Germinal center (tissue), 1 donor: ENCODE measurements around the gene WSB1.
A peak's percentile ranks its signal among the peaks of the same experiment; 100 is the strongest.

Experiments used
- DNase-seq: peaks from one replicate; pipeline ENCODE4 v3.0.0; 2012; ENCODE audit warnings: mixed read lengths, low spot score

The WSB1 gene

DNA sequence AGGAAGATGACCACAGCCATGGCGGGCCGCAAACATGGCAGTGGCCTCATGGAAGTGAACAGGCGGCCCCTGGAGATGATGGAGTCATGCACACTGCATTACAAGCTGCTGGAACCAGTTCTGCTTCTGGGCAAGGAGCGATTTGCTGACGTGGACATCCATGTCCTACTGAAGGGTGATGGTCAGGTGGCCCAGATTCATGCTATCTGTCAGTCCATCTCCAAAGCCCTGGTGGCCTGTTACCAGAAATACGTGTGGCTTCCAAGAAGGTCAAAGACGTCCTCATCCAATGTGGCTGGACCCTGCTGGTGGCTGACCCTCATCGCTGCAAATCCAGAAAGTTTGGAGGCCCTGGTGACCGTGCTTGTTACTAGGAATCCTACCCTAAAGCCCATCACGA lies 13.4 kb upstream of the WSB1 start:
- DNase-seq = no peak

DNA sequence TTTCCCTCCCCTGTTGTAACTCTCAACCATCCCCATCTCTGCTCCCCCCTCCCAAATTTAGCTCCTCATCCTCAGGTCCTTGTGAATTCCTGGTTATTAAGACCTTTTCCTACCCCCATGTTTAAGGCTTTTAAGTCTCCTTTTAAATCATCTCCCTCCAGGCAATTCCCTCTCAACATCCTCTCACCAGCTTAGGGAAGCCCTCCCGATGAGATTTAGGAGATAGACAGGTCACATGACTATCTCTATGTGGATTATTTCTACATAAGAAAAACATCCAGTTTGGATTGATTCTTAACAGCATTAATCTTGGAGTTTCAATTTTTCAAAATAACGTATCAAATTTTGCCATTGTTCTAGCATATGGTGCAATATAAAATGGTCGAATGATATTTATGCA lies 12.5 kb upstream of the WSB1 start:
- no peak for DNase-seq

DNA sequence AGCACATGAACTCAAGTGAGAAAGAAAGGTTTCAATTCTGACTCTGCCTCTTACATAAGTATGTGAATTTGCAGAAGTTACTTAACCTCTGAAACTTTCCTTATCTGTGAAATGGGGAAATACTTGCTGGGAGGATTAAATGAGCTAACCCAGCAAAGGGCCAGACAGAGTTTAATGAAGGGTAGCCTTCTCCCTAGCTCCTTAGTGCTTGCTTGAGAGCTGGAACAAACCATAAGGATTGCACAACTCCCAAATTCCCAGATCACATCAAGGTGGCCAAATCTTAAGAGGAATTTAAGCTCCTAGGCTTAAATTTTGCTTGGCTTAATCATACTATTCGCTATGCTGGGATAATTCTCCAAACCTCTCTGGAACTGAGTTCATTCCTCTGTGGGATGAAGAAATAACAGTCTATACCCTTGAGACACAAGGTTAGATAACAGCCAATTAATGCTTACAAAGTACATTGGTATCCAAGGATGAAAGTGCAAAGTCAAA lies 11.8 kb upstream of the WSB1 start:
- peak; percentile 25 for DNase-seq

DNA sequence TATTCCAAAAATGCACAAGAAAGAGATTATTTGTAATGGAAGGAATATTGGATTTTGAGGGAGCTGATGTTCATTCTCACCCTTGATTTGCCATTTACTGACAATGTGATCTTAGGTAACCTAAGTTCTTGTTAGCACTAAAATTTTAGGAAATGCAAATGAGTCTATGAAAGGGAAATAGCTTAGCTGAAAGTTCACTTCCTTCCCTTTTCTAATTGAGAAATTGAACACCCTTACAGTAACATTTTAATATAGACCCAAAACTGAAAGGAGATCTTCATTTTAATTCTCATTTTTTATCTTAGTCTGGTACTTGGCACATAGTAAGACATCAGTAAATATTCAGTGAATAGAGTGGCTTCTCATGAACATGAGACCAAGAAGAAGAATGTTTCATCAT lies 10.9 kb upstream of the WSB1 start:
- DNase-seq = peak; percentile 32

DNA sequence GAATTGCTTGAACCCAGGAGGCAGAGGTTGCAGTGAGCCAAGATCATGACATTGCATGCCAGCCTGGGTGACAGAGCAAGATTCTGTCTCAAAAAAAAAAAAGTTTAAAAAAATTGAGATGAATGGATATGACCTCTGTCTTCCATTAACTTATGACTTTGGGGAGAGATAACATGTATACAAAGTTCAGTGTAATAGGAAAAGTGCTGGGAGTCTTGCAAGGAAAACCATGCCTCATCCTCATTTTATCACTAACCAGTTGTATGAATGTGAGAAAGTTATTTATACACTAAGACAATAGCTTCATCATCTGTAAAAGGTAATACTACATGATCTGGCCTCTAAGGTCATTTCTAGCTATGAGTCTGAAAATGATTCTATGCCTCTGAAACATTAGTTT lies 10.2 kb upstream of the WSB1 start:
- no peak for DNase-seq

DNA sequence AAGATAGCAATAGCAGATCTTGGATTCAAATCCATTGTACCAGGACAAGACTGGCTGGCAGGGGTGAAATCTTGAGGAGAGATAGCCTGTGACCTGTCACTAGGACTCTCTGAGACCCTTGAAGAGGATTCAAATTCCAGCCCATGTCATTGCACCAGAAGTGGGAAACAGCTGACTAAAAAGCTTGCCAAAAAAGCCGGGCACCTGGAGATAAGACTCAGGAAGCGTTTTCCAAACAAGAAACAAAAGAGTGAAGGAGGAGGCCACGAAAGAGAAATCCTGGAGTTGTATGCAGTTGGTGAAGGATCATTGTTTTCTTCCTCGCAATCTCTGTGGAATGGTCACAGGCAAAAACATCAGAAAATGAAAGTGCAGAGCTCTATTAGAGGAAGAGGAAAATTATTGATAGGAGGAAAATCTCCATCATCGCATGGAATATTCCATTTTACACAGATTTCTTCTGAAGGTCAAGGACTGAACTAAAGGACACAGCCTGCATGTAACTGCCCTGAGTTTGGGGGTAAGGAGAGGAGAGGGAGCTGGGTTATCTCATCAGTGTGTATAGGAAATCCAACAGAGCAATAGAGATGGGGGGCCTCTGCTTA lies 9.0 kb upstream of the WSB1 start:
- DNase-seq = no peak

DNA sequence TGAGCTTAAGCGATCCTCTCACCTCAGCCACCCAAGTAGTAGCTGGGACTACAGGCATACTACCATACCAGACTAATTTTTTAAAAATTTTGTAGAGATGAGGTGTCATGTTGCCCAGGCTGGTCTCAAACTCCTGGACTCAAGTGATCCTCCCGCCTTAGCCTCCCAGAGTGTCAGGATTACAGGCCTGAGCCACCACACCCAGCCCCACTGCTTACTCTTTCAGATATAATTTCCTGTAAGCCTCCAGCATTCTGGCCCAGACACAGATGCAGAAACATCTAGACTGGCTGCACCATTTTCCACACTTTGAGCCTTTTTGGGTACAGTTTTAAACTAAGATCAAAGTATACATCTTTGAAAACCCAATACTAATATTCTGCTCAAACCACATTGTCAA lies 8.4 kb upstream of the WSB1 start:
- DNase-seq = no peak

DNA sequence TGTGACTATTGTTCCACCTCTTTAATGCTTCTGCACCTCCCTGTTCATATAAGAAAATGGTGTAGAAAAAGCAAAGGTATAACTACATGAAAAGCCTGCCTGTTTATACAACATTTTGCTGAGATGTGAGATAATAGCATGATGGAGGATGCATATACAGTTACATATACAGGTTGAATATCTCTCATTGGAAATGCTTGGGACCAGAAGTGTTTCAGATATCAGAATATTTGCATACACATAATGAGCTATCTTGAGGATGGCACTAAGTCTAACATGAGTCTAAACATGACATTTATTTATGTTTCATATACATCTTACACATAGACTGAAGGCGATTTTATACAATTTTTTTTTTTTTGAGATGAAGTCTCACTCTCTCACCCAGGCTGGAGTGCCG lies 5.7 kb upstream of the WSB1 start:
- DNase-seq = no peak

DNA sequence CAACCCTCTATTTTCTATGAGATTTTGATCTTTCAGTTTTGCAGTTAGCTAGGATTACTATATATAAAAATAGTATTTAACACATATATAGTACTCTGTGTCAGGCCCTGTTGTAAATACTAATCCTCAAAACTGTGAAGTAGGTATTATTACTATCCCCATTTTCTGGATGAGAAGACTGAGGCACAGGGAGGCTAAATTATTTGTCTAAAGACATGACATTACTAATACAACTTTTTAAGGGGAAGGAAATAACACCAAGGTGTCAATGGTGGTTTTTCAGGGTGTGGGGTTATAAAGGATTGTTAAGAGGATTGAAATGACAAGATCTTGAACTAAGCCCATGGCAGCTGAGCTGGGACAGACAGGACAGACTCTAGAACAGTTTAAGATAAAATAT lies 4.1 kb upstream of the WSB1 start:
- no peak for DNase-seq

DNA sequence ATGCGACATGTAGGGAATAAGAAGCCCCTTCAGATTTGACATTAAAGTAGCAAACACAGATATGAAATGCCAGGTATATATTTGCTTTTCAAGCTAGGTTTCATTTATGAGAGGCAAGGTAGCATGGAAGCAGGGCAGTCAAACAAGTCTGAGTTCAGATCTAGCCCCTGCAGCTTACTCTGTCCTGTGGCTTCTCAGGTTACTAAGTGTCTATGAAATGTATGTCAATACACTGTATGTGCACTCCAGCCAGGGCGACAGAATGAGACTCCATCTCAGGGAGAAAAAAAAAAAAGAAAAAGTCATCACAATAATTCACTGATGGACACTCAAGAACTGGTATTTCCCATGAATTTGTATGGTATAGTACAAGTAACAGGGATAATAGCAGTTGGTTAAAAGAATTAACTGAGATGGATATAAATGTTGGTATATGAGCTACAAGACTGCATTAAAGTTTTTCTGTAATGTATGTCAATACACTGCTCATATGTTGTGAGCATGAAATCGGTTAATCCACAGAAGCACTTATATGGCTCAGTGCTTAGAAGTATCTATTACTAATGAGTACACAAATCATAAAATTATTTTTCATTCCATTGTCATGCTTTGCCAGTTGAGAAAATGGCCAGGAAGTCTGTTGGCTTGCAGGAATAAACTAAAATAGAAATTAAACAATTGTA lies 2.9 kb upstream of the WSB1 start:
- no peak for DNase-seq

DNA sequence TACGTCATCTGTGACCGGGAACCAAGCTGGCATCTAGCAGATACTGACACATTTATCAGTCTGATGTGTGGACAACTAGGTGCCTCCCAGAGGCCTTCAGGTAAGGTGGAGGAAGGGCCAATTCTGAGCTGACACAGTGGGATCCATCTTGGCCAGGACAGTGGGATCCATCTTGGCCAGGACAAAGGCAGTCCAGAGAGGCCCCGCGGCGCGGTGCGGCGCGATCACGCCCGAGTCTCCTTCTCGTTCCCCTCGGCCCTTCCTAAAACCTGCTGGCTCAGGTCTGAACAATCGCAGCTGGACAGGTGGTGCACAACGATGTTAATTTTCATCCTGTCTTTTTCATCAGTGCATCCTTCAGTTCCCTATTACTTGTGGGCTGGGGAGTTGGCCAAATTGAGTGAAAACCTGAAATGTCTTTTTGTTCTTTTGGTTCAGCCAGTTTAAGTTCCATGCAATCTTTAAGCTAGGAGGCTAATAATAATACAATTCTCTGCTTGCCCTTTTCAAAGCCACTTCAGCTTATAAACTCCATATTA lies 486 bp upstream of the WSB1 start:
- DNase-seq = no peak

DNA sequence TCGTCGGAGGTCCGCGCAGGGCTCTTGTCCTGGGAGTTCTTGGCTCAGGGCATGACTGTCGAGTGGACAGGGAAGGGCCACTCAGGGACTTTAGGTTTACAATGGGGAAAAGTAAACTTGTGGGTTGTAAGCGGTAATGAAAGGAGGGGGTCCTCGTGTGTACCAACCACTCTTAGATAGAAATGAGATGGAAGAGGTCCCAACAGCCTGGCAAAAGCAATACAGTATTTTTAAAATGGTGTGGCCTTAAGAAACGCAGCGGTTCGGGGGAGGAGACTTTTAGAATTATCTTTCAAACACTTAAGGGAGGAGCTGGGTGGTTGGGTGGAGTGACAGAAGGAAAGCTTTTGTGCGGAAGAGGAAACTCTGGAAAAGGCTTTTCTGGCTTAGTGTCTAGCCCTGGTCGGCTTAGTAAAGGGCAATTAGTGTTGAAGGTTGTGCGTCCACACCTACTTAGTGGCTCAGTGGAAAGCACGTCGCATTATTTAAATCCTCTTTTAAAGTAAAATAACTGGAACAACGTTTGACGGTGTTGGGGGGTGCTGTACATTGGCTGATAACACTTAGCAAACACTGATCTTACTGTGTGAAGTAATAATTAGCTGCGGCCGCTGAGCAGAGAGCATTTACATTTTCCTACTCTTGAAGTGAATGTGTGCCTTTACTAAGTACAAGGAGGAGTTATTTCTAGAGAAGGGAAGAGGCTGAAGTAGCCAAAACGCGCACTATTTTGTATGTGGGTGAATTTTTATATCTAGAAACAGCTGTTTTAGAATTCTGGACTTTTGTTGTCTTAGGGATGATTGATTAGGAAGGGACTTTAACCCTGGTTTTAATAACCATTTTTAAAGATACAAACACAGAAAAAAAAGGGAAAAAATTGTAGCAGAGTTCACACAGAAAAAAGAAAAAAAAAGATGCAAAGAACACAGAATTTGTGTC lies 1.0 kb downstream of the WSB1 start:
- DNase-seq = peak; percentile 42

DNA sequence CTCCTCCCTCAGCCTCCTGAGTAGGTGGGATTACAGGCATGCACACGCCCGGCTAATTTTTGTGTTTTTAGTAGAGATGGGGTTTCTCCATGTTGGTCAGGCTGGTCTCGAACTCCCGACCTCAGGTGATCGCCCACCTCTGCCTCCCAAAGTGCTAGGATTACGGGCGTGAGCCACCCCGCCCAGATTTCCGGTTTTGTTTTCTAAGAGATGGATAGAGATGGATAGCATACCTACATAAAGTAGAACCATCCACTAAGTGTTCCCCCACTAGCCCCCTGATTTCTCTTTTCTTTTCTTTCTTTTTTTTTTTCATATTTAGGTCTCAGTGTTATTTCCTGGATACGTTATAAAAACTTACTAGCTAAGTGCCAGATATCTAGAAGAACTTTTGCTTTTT lies 2.0 kb downstream of the WSB1 start:
- no peak for DNase-seq

DNA sequence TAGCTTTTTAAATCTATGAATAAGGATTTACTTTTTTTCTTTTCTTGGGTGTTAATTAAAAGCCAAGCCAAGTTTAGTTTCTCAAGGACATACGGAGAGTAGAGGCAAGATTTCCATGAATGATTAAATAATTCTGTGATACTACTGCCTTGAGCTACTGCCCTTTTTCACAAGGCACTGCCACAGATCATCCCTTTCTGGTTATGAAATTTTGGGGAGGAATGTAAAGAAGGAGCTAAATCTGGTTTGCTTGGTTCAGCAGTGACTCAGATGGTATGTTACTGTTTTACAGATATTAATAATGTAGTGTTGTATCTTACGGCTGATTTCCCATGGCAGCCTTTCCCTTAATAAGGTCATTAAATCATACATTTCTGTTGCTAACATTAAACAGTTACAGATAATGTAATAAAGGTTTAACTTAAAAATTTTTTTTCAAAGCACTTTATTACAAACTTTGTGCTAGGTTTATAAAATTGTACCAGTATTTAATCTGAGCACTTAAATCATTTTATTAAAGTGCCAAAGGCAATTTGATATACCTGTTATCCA lies 2.6 kb downstream of the WSB1 start:
- DNase-seq = no peak

DNA sequence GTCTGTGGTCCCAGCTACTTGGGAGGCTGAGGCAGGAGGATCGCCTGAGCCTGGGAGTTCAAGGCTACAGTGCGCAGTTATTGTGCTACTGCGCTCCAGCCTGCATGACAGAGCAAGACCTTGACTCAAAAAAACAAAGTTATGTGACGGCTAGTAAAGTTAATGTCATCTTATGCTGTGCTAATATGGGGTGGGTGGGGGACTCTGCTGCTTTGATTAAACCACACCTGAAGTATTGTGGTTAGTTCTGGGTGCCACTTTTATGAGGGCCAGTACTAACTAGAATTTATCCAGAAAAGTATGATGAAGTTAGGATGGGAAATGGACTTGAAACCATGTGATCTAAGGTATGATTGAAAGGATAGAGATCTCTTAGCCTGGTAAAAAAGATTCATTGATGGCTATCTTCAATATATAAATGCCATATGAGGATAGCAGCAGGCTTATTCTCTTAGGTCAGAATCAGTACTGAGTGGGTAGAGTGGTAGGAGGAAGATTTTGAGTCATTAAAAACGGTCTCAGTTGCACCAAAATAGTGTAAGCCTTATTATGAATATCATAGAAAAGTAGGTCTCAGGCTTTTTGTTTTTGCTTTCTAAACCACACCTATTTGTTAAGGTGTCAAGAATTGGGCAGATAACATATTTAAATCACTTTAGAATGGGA lies 5.6 kb downstream of the WSB1 start:
- DNase-seq = no peak

DNA sequence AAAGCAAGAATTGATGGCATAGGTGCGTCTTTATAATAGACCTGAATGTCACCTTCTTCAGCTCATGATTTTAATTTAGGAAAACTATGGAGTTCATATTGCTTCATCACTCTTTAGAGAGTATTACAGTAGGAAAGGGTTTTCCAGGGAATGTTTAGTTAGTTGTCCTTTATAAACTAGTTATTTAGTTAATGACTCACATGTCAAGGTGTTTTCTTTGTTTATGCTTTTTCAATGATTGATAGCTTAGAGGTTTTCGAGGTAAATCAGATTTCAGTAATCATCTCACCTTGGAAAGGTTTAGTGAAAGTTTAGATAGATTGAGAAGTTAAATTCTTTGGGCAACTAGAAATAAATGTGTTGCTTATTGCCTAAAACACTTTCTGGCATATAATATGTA lies 9.8 kb downstream of the WSB1 start:
- DNase-seq = no peak

DNA sequence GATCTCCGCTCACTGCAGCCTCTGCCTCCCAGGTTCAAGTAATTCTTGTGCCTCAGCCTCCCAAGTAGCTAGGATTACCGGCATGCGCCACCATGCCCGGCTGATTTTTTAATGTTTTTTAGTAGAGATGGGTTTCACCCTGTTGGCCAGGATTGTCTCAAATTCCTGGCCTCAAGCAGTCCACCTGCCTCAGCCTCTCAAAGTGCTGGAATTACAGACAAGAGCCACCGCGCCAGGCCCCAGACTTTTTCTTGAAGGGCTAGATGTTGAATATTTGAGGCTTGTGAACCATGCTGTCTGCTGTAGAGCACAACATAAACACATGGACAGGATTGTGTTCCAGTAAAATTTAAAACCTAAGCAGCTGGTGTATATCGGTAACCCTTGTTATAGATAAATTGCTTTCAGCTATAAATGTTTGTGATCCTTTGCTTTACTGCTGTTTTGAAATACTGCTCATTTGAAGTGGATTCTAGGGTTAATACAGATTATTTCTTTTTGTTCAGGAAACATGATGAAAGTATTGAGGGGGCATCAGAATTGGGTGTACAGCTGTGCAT lies 12.4 kb downstream of the WSB1 start:
- DNase-seq = no peak

DNA sequence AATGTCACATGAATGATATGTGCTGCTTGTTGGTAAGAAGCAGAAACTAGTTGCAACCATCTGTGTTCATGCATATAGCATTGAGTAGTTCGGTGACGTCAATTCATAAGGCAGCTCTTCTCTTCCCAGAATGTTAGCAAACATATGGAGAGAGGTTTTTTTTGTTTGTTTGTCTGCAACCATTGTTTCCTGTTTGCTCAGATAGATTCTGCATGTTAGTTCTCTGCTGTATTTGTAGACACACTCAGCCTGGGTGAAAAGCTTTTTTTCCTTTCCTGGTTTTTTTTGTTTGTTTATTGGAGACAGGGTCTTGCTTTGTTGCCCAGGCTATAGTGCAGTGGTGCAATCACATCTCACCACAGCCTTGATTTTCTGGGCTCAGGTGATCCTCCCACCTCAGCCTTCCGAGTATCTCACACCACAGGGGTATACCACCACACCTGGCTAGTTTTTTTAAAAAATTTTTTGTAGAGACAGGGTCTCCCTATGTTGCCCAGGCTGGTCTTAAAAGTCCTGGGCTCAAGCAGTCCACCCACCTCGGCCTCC lies 16.7 kb downstream of the WSB1 start:
- no peak for DNase-seq

DNA sequence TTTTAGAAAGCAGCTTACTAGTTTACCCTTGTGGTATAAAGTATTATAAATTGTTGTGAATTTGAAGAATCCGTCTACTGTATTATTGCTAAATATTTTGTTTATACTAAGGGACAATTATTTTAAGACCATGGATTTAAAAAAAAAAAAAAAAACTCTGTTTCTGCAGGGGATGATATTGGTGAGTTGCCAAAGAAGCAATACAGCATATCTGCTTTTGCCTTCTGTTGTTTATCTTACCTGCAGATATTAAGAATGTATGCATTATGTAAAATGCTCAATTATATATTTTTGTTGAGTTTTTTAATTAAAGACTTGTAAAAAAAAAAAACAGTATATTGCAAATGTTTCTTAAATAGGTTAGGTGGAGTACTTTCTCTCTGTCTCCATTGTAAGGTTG lies 19.4 kb downstream of the WSB1 start:
- DNase-seq = no peak

DNA sequence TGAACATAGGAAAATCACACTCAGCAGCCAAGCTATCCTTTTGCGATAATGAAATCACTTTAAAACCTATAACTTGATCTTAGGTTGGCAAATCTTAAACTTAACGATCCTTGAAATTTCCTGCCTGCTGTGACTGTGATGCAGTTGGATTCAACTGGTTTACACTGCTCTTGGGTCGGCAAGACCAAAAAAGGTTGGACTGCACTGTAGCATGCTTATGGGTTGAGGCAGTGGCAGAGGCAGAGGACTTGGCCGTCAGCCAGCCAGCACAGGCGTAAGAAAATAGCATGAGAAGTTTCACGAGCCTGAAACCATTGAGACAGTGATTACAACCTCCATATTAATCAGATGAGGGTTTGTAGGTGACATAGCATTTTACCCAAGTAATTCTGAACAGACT lies 21.4 kb downstream of the WSB1 start:
- DNase-seq = no peak

DNA sequence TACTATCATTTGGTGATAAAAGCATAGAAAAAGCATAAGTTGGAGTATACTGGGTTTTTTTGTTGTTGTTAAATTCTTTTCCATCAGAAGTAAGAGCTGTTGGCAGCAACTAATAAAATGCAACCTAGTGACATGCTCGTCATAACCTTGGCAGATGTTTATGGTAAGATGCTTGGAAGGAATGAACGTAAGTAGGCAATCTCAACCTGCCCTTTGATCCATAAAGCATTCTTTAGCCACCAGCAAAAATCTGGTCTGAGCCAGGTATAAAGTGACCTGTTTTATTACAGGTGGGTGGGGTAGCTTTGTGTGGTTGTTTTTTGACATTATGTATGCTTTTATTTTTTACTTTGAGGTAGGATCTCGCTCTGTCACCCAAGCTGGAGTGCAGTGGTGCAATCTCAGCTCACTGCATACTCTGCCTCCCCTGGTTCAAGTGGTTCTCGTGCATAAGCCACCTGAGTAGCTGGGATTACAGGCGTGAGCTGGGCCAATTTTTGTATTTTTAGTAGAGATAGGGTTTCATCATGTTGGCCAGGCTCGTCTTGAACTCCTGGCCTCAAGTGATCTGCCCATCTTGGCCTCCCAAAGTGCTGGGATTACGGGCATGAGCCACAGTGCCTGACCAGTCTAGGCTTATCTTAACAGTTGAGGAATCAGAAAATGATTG lies 22.0 kb downstream of the WSB1 start:
- DNase-seq = no peak
